Activated CD4-positive, alpha-beta T cell treated with anti-CD3 and anti-CD28 coated beads for 1 hour (primary cell): Measurements from ENCODE around the gene P2RX3.
"Not testable (repeated sequence)": the region's sequence is repeated elsewhere in the genome, so short reads cannot be mapped to it uniquely, and the experiment has no call there.

Source experiments
- DNase-seq: peaks from one replicate; pipeline ENCODE4 v3.0.0-alpha.2; 2020

Gene P2RX3

GRCh38 chr11:57353852-57354251 lies 15.7 kb downstream of the P2RX3 start:
- DNase-seq = no peak

- DNase-seq = no peak
These were observed 16.5 kb downstream of the P2RX3 start for GRCh38 chr11:57354699-57355098.

- no peak for DNase-seq
These were observed 18.1 kb downstream of the P2RX3 start for GRCh38 chr11:57356268-57356667.

GRCh38 chr11:57357310-57357709 lies 19.2 kb downstream of the P2RX3 start:
- DNase-seq = no peak

- DNase-seq = no peak
These were observed 19.7 kb downstream of the P2RX3 start for GRCh38 chr11:57357856-57358255.

- DNase-seq = no peak
These were observed 20.4 kb downstream of the P2RX3 start for GRCh38 chr11:57358543-57358961.

GRCh38 chr11:57358991-57359390 lies 20.8 kb downstream of the P2RX3 start:
- no peak for DNase-seq

- DNase-seq = no peak
These were observed 21.2 kb downstream of the P2RX3 start for GRCh38 chr11:57359396-57359795.

GRCh38 chr11:57359896-57360690 lies 21.9 kb downstream of the P2RX3 start:
- no peak for DNase-seq

GRCh38 chr11:57360991-57361390 lies 22.8 kb downstream of the P2RX3 start:
- DNase-seq = no peak

- not testable (repeated sequence) for DNase-seq
These were observed 23.3 kb downstream of the P2RX3 start for GRCh38 chr11:57361420-57361819.

GRCh38 chr11:57361926-57362325 lies 23.8 kb downstream of the P2RX3 start:
- DNase-seq = no peak

GRCh38 chr11:57363131-57364080 lies 25.3 kb downstream of the P2RX3 start:
- no peak for DNase-seq

- DNase-seq = no peak
These were observed 26.9 kb downstream of the P2RX3 start for GRCh38 chr11:57364851-57365660.

- DNase-seq = no peak
These were observed 30.1 kb downstream of the P2RX3 start for GRCh38 chr11:57368106-57368844.

- no peak for DNase-seq
These were observed 30.7 kb downstream of the P2RX3 start for GRCh38 chr11:57368845-57369232.

- no peak for DNase-seq
These were observed 32.1 kb downstream of the P2RX3 start for GRCh38 chr11:57370251-57370650.

- no peak for DNase-seq
These were observed 32.8 kb downstream of the P2RX3 start for GRCh38 chr11:57370941-57371340.

GRCh38 chr11:57373146-57373545 lies 35.0 kb downstream of the P2RX3 start:
- no peak for DNase-seq

GRCh38 chr11:57374966-57375365 lies 36.8 kb downstream of the P2RX3 start:
- DNase-seq = no peak

- no peak for DNase-seq
These were observed 37.3 kb downstream of the P2RX3 start for GRCh38 chr11:57375490-57375889.
